Embryonic facial prominence (tissue), 1 donor: Measurements from ENCODE around the gene ADCY7.
"Not testable (repeated sequence)": the region's sequence is repeated elsewhere in the genome, so short reads cannot be mapped to it uniquely, and the experiment has no call there.

Experiments used
- DNase-seq: peaks from one replicate; pipeline ENCODE4 v3.0.0-alpha.2; 2016; ENCODE audit errors: extremely low spot score

Gene ADCY7

GRCh38 chr16:50336884-50337283 lies 70.5 kb downstream of the ADCY7 start:
- DNase-seq, result no peak

- no peak for DNase-seq
These were observed 72.2 kb downstream of the ADCY7 start for GRCh38 chr16:50338371-50339231.

- DNase-seq, result no peak
These were observed 74.2 kb downstream of the ADCY7 start for GRCh38 chr16:50340578-50340977.

- not testable (repeated sequence) for DNase-seq
These were observed 77.2 kb downstream of the ADCY7 start for GRCh38 chr16:50343566-50343965.

- DNase-seq, result not testable (repeated sequence)
These were observed 78.9 kb downstream of the ADCY7 start for GRCh38 chr16:50345210-50345609.

- DNase-seq, result no peak
These were observed 84.8 kb downstream of the ADCY7 start for GRCh38 chr16:50351116-50351515.

- DNase-seq, result no peak
These were observed 85.6 kb downstream of the ADCY7 start for GRCh38 chr16:50351952-50352351.

GRCh38 chr16:50354082-50354481 lies 87.7 kb downstream of the ADCY7 start:
- DNase-seq, result no peak

- no peak for DNase-seq
These were observed 88.5 kb downstream of the ADCY7 start for GRCh38 chr16:50354629-50355456.

GRCh38 chr16:50359626-50360025 lies 93.3 kb downstream of the ADCY7 start:
- DNase-seq, result no peak

GRCh38 chr16:50360033-50360778 lies 93.9 kb downstream of the ADCY7 start:
- DNase-seq, result no peak

GRCh38 chr16:50360779-50361178 lies 94.4 kb downstream of the ADCY7 start:
- no peak for DNase-seq

GRCh38 chr16:50363656-50364055 lies 97.3 kb downstream of the ADCY7 start:
- no peak for DNase-seq

GRCh38 chr16:50365791-50366575 lies 99.6 kb downstream of the ADCY7 start:
- no peak for DNase-seq
